Fibroblast of lung (primary cell): ENCODE measurements around the gene TFRC. TPM values are rescaled to one million over a fixed set of nuclear protein-coding genes. Genes with fewer than 3 reads are reported as not detected.

ENCODE experiments used
- DNase-seq, 2 donors: peaks; one replicate each; pipeline versions ENCODE4 v3.0.0 to v3.0.0-alpha.2; 2010; ENCODE audit warnings: low read depth in 2 of 2
- H2AFZ ChIP-seq: 2 replicates; pipeline ENCODE4 v1.5.1; 2012; ENCODE audit warnings: low read length, control low read depth, inconsistent platforms
- H3K27ac ChIP-seq: 2 replicates; pipeline ENCODE4 v1.5.1; 2011; ENCODE audit warnings: low read length, control low read depth; ENCODE audit not compliant: insufficient read depth
- H3K27me3 ChIP-seq: 2 replicates; pipeline ENCODE4 v1.5.1; 2011; ENCODE audit warnings: mild to moderate bottlenecking, low read length; ENCODE audit not compliant: control insufficient read depth, insufficient read depth
- H3K36me3 ChIP-seq: 2 replicates; pipeline ENCODE4 v1.5.1; 2011; ENCODE audit warnings: low read length; ENCODE audit not compliant: control insufficient read depth, insufficient read depth
- H3K4me1 ChIP-seq: 2 replicates; pipeline ENCODE4 v1.5.1; 2011; ENCODE audit warnings: low read length; ENCODE audit not compliant: control insufficient read depth, insufficient read depth; ENCODE audit errors: extremely low read depth
- H3K4me2 ChIP-seq: 2 replicates; pipeline ENCODE4 v1.5.1; 2011; ENCODE audit warnings: low read length, control low read depth; ENCODE audit not compliant: insufficient read depth; ENCODE audit errors: extremely low read depth
- H3K4me3 ChIP-seq, 4 experiments: fragments of 200-600 bp in 1 of 4; sonication (generic) in 1 of 4; replicated peaks in 1 of 4; 2 replicates each; pipeline ENCODE4 v1.5.1; 2011 to 2016; ENCODE audit warnings: low read length in 4 of 4, low read depth in 3 of 4, mild to moderate bottlenecking in 3 of 4, control low read depth in 2 of 4, inconsistent platforms in 1 of 4, mixed read lengths in 1 of 4; ENCODE audit not compliant: insufficient read depth in 1 of 4; ENCODE audit errors: control extremely low read depth in 1 of 4
- H3K79me2 ChIP-seq: 2 replicates; pipeline ENCODE4 v1.5.1; 2012; ENCODE audit warnings: mild to moderate bottlenecking, low read length, inconsistent platforms; ENCODE audit not compliant: control insufficient read depth, insufficient read depth
- H3K9ac ChIP-seq: 2 replicates; pipeline ENCODE4 v1.5.1; 2011; ENCODE audit warnings: mild to moderate bottlenecking, low read length, control low read depth; ENCODE audit not compliant: insufficient read depth
- H3K9me3 ChIP-seq: 2 replicates; pipeline ENCODE4 v1.5.1; 2012; ENCODE audit warnings: low read depth, low read length; ENCODE audit not compliant: control insufficient read depth, insufficient read depth
- H4K20me1 ChIP-seq: 2 replicates; pipeline ENCODE4 v1.5.1; 2011; ENCODE audit warnings: low read length; ENCODE audit not compliant: control insufficient read depth, insufficient read depth; ENCODE audit errors: extremely low read depth
- CTCF ChIP-seq, 2 donors: IDR thresholded peaks in 1 of 2; conservative IDR thresholded peaks in 1 of 2; 1 replicate in 1 of 2; 2 replicates in 1 of 2; pipeline ENCODE4 v1.5.1; 2011 to 2012; ENCODE audit warnings: low read length in 2 of 2, control low read depth in 1 of 2, inconsistent platforms in 1 of 2, low read depth in 1 of 2, mild to moderate bottlenecking in 1 of 2
- EZH2 ChIP-seq: IDR thresholded peaks from 2 replicates; pipeline ENCODE4 v1.5.1; 2012; ENCODE audit warnings: low read length, control low read depth, mild to moderate bottlenecking; ENCODE audit errors: missing control alignments
- polyA plus RNA-seq, 2 donors: library from polyadenylated mRNA; depleted of rRNA in 1 of 2; stranded (reverse) in 1 of 2; unstranded in 1 of 2; fragments of >200 nt; gene quantifications; 2 replicates each; pipeline ENCODE4 v1.2.1, GENCODE V29; 2011 to 2012; ENCODE audit warnings: missing spikeins in 1 of 2
- total RNA-seq: library from RNA; depleted of rRNA; stranded (reverse); fragments of >200 nt; gene quantifications from 2 replicates; pipeline ENCODE4 v1.2.1, GENCODE V29; 2014

TFRC gene
- total and polyA plus RNA-seq, 2 donors (not counting 1 experiment from before 2014, with no cell fraction given) = 118 to 169 TPM

- Histone ChIP-seq H2AFZ (no peak overlapping the region), H3K79me2 (no peaks in the 10 kb centered on the region), H3K4me3 (no peak overlapping the region), H3K4me1 (no peaks in the 10 kb centered on the region), H3K36me3 (no peaks in the 10 kb centered on the region), H4K20me1 (no peaks in the 10 kb centered on the region), H3K4me2 (no peak overlapping the region), H3K27me3 (peaks cover 2% of the 10 kb centered on the region), H3K9me3 (no peaks in the 10 kb centered on the region), H3K27ac (no peak overlapping the region), H3K9ac (no peak overlapping the region)
- no peak for TF ChIP-seq CTCF (conservative IDR thresholded peaks at IDR 0.05 in 1 of 2, IDR thresholded peaks at IDR 0.05 in 1 of 2; ENCODE audit: low read depth in 1 of 2, low read length in 2 of 2)
- no peak for TF ChIP-seq EZH2
- DNase-seq = peak in 1 of 2 donors; percentile 65
Observed at GRCh38 chr3:196093317-196094111, 11.6 kb upstream of the TFRC start.

- no peaks in the 10 kb centered on the region for H3K79me2 ChIP-seq
- H3K9me3 ChIP-seq = no peaks in the 10 kb centered on the region
- TF ChIP-seq EZH2 = no peak
- TF ChIP-seq CTCF (conservative IDR thresholded peaks at IDR 0.05 in 1 of 2, IDR thresholded peaks at IDR 0.05 in 1 of 2; ENCODE audit: low read depth in 1 of 2, low read length in 2 of 2) = no peak
- no peak overlapping the region for H3K27ac ChIP-seq
- no peak overlapping the region for H3K4me2 ChIP-seq
- H3K9ac ChIP-seq = no peak overlapping the region
- no peak overlapping the region for H3K4me3 ChIP-seq
- H3K36me3 ChIP-seq = no peaks in the 10 kb centered on the region
- no peak overlapping the region for H2AFZ ChIP-seq
- H4K20me1 ChIP-seq = no peaks in the 10 kb centered on the region
- no peak for DNase-seq
- no peaks in the 10 kb centered on the region for H3K27me3 ChIP-seq
- no peaks in the 10 kb centered on the region for H3K4me1 ChIP-seq
Observed at GRCh38 chr3:196087906-196088305, 6.0 kb upstream of the TFRC start.

- Histone ChIP-seq H3K4me3 (peak overlapping the region in 3 of 4 experiments; percentile 59 to 89 (median 63)), H3K9me3 (no peaks in the 10 kb centered on the region), H4K20me1 (no peaks in the 10 kb centered on the region), H3K36me3 (no peaks in the 10 kb centered on the region), H3K27me3 (no peaks in the 10 kb centered on the region), H3K9ac (no peak overlapping the region), H3K27ac (no peak overlapping the region), H3K4me2 (peak overlapping the region; percentile 96), H2AFZ (no peak overlapping the region), H3K79me2 (peaks cover 40% of the 10 kb centered on the region), H3K4me1 (peaks cover 2% of the 10 kb centered on the region)
- TF ChIP-seq CTCF (conservative IDR thresholded peaks at IDR 0.05 in 1 of 2, IDR thresholded peaks at IDR 0.05 in 1 of 2; ENCODE audit: low read depth in 1 of 2, low read length in 2 of 2) (no peak), EZH2 (no peak)
- no peak for DNase-seq
Observed at GRCh38 chr3:196082619-196082971, 705 bp upstream of the TFRC start.
